BJ (cell line): ENCODE measurements around the gene KIAA0513. TPM values are rescaled to one million over a fixed set of nuclear protein-coding genes. Genes with fewer than 3 reads are reported as not detected.

Experiments
- CTCF ChIA-PET: fragments of 350-600 bp; formaldehyde crosslinking; extraction: SDS; loops from one replicate; lab custom pipeline; 2021; ENCODE audit warnings: antibody characterized with exemption, inconsistent platforms; lab: Yijun Ruan, JAX
- POLR2A ChIA-PET: fragments of 300-600 bp; sonication (Branson Sonifier 250); formaldehyde crosslinking; extraction: SDS; loops from one replicate; lab custom pipeline; 2021; ENCODE audit warnings: antibody characterized with exemption; lab: Charles Lee
- DNase-seq: peaks from one replicate; pipeline ENCODE4 v3.0.0-alpha.2; 2011; ENCODE audit warnings: low read depth
- H3K27me3 ChIP-seq: 2 replicates; pipeline ENCODE4 v1.6.0; 2011; ENCODE audit warnings: low read length; ENCODE audit not compliant: control insufficient read depth, insufficient read depth
- H3K36me3 ChIP-seq: 2 replicates; pipeline ENCODE4 v1.5.1; 2011; ENCODE audit warnings: low read length; ENCODE audit not compliant: control insufficient read depth, insufficient read depth
- H3K4me3 ChIP-seq: 2 replicates; pipeline ENCODE4 v1.5.1; 2011; ENCODE audit warnings: low read depth, mild to moderate bottlenecking, control low read depth, low read length
- CTCF ChIP-seq: IDR thresholded peaks from 2 replicates; pipeline ENCODE4 v1.5.1; 2011; ENCODE audit warnings: low read depth, mild to moderate bottlenecking, control low read depth, inconsistent platforms, low read length, moderate library complexity; ENCODE audit not compliant: insufficient read depth
- polyA plus RNA-seq: library from polyadenylated mRNA; depleted of rRNA; stranded (reverse); fragments of >200 nt; gene quantifications from 2 replicates; pipeline ENCODE4 v1.2.3, GENCODE V29; 2011

The KIAA0513 gene
- polyA plus RNA-seq, 1 experiment = 6.6 TPM

- ChIA-PET POLR2A (no interaction called here), CTCF (interaction anchor here (1.2 kb wide), 1 partner anchor 28 kb away, joined by 3 read pairs; no protein-coding TSS in a partner anchor)
- Histone ChIP-seq H3K36me3 (no peaks in the 10 kb centered on the region), H3K27me3 (no peaks in the 10 kb centered on the region), H3K4me3 (no peak overlapping the region)
- no peak for TF ChIP-seq CTCF
- DNase-seq = no peak
These were observed 30.4 kb downstream of the KIAA0513 start for GRCh38 chr16:85057948-85058347.

DNA sequence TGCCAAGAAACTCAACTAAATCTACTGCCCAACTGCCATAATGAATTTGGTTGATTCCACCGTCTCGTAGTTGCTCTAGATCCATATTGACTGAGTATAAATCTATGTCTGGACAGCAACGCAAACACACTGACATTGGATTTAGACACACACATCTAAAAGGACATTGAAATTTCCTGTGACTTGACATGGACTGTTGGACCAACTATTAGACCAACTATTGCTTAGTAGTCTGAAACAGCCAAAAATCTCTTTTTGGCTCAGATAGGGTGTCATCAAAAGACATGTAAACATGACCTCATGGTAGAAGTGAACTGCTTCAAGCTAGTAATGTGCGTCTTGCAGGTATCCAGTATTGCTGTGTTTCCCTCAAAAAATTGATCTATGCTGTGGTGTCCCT, 31.3 kb downstream of the KIAA0513 start:
- Histone ChIP-seq H3K36me3 (no peaks in the 10 kb centered on the region), H3K27me3 (no peaks in the 10 kb centered on the region), H3K4me3 (no peak overlapping the region)
- CTCF ChIA-PET = interaction anchor here (0.5 to 1.6 kb wide), 2 partner anchors 13 to 38 kb away, joined by 3 to 4 read pairs; no protein-coding TSS in a partner anchor
- no peak for TF ChIP-seq CTCF
- POLR2A ChIA-PET = no interaction called here
- DNase-seq = no peak

GRCh38 chr16:85061566-85061965, 34.0 kb downstream of the KIAA0513 start:
- no peaks in the 10 kb centered on the region for H3K36me3 ChIP-seq
- TF ChIP-seq CTCF = no peak
- POLR2A ChIA-PET = no interaction called here
- no peaks in the 10 kb centered on the region for H3K27me3 ChIP-seq
- DNase-seq = no peak
- CTCF ChIA-PET = interaction anchor here (0.6 kb wide), 1 partner anchor 34 kb away, joined by 3 read pairs; the partner anchor contains the start of gene KIAA0513
- no peak overlapping the region for H3K4me3 ChIP-seq

DNA sequence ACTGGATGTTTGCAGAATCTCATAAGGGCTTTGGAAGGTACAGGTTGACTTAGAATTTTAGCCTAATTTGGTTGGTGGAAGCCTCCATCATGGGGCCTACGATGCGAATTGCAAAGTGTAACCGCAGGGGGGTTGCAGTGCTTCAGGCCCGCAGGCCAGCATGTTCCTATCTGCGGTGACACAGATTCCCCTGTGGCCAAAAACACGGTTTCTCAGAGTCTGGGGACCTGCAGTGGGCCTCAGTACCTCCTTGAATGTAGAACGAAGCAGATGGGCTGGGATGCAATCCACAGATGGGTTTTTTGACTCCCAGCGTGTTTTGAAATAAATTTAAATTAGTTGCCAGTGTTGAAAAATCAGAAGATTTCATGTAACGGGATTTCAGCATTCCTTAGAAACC, 34.7 kb downstream of the KIAA0513 start:
- no peak for DNase-seq
- ChIA-PET CTCF (no interaction called here), POLR2A (no interaction called here)
- no peaks in the 10 kb centered on the region; the same call in 1 of the 2 replicates for H3K36me3 ChIP-seq
- no peaks in the 10 kb centered on the region for H3K27me3 ChIP-seq
- no peak overlapping the region for H3K4me3 ChIP-seq
- no peak for TF ChIP-seq CTCF

DNA sequence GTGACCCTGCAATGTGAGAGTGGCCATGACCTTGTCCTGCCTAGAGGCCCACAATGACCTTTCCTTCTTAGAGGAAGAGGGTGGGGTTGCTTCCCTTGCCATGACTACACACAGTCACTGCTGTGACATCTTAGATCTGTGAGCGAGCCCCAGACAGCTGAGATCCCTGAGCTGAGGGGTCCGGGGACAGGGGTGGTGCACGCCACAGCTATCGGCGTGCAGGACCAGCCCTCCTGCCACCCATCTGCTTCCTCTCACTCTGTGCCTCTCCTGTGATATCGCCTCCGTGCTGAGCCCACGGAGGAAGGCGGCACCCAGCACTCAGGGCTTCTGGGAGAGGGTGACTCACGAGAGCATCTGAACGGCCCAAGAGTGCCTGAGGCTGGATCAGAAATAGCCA, 35.2 kb downstream of the KIAA0513 start:
- ChIA-PET CTCF (no interaction called here), POLR2A (no interaction called here)
- no peak for TF ChIP-seq CTCF

More for the DNA sequence above, 35.2 kb downstream of the KIAA0513 start:
- no peak for DNase-seq
- Histone ChIP-seq H3K27me3 (no peaks in the 10 kb centered on the region), H3K36me3 (no peaks in the 10 kb centered on the region; the same call in 1 of the 2 replicates), H3K4me3 (no peak overlapping the region)
